ENCODE results near the gene PTPN13.

Gene PTPN13

DNA sequence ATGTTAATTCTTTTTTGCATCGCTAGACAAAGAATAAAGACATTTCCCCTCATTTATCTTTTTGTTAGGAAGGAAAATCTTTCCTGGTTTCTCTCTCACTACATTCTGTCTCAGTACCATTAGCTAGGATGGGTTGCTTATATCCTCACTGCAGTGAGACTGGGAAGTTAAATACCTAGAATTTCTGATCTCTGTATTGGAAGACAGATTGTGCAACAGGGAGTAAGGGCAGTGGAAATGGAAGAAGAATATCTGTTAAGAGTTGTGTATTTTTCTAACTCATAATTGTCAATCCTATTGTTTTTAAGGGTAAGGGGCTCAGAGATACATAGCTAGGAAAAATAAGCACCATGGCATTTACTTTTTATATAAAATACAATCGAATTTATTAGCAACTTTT, 19.6 kb downstream of the PTPN13 start:
- TF ChIP-seq, protein P1, sequence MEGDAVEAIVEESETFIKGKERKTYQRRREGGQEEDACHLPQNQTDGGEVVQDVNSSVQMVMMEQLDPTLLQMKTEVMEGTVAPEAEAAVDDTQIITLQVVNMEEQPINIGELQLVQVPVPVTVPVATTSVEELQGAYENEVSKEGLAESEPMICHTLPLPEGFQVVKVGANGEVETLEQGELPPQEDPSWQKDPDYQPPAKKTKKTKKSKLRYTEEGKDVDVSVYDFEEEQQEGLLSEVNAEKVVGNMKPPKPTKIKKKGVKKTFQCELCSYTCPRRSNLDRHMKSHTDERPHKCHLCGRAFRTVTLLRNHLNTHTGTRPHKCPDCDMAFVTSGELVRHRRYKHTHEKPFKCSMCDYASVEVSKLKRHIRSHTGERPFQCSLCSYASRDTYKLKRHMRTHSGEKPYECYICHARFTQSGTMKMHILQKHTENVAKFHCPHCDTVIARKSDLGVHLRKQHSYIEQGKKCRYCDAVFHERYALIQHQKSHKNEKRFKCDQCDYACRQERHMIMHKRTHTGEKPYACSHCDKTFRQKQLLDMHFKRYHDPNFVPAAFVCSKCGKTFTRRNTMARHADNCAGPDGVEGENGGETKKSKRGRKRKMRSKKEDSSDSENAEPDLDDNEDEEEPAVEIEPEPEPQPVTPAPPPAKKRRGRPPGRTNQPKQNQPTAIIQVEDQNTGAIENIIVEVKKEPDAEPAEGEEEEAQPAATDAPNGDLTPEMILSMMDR (IDR thresholded peaks at IDR 0.05; ENCODE audit: borderline replicate concordance, control extremely low read depth, extremely low read depth, insufficient read depth, missing control alignments) = no peak
- no peak for DNase-seq (ENCODE audit: low spot score)
- in situ Hi-C loops (cut with MboI; ENCODE audit: low sequenced_read_pairs, unreplicated experiment) = no loop called here

DNA sequence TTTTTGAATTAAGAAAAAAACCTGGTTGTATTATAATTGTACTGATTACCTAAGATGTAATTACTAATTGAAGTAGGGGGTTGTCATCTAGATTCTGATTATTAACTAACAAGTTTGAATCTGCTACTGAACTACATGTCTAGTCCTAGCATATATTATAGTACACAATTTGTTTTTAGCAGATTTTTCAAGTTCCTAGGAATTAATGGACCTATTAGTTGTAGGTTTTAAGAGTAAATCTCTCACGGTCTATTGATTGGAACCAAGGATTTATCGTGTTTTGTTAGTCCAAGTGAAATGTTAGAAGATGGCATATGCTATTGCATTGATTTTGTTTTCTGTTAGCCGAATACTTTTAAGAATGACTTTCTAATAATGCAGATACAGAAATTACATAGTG, 20.8 kb downstream of the PTPN13 start:
- in situ Hi-C loops (cut with MboI; ENCODE audit: low sequenced_read_pairs, unreplicated experiment) = no loop called here
- TF ChIP-seq, protein P1 (IDR thresholded peaks at IDR 0.05; ENCODE audit: borderline replicate concordance, control extremely low read depth, extremely low read depth, insufficient read depth, missing control alignments) = no peak
- no peak for DNase-seq (ENCODE audit: low spot score)

DNA sequence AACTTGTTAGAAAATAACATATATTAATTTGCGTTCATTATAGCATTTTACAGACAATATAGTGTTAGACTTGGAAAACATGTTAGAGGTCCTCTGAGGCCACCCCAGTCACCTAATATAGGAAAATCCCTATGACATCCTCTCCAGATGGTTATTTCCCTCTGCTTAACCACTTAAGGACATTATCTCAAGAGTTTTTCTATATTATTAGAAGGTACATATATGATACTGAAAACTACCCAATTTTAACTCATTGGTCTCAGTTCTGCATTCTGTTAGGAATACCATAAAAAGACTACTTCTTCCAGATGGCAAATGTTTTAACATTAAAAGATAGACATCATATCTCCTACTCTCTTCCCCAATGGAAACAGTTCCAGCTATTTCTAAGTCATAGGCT, 21.4 kb downstream of the PTPN13 start:
- no peak for DNase-seq (ENCODE audit: low spot score)
- in situ Hi-C loops (cut with MboI; ENCODE audit: low sequenced_read_pairs, unreplicated experiment) = no loop called here
- TF ChIP-seq, protein P1 (IDR thresholded peaks at IDR 0.05; ENCODE audit: borderline replicate concordance, control extremely low read depth, extremely low read depth, insufficient read depth, missing control alignments) = no peak

DNA sequence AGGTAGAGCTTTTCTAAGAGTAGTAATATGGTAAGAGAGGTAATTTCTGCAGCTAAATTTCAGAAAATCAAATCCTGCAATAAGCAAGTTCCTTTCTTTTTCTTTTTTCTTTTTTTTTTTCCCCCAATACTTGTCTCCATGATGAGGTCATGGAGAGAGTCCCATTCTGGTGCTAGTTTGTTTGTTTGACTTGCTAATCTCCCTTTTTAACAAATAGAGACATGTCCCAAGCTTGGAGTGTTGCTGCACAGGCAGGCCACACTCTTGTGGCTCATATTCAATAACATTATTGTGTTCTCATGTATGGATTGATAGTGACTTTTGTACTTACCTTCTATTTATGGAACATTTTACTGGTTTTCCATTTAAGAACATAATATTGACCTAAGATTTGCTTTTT, 25.5 kb downstream of the PTPN13 start:
- in situ Hi-C loops (cut with MboI; ENCODE audit: low sequenced_read_pairs, unreplicated experiment) = no loop called here
- TF ChIP-seq, protein P1 (IDR thresholded peaks at IDR 0.05; ENCODE audit: borderline replicate concordance, control extremely low read depth, extremely low read depth, insufficient read depth, missing control alignments) = no peak
- no peak for DNase-seq (ENCODE audit: low spot score)

DNA sequence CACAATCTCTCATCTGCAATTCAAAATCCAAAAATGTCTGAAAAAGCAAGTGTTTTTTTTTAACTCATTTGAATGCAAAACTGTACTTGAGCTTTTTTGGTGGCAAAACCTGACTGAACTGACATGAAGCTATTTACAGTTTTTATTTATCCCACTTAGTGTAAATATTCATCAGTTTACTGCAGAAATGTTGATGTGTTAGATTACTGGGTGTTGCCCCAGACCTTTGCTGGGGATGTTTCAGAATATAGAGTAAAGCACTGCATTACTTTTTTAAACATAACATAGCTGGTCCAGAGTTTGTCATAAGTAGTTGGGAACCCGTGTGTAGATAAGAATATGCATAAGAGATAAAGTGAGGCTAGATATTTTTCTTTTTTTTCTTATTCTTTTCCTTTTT, 27.3 kb downstream of the PTPN13 start:
- no peak for DNase-seq (ENCODE audit: low spot score)
- TF ChIP-seq, protein P1 (IDR thresholded peaks at IDR 0.05; ENCODE audit: borderline replicate concordance, control extremely low read depth, extremely low read depth, insufficient read depth, missing control alignments) = no peak
- in situ Hi-C loops (cut with MboI; ENCODE audit: low sequenced_read_pairs, unreplicated experiment) = no loop called here

DNA sequence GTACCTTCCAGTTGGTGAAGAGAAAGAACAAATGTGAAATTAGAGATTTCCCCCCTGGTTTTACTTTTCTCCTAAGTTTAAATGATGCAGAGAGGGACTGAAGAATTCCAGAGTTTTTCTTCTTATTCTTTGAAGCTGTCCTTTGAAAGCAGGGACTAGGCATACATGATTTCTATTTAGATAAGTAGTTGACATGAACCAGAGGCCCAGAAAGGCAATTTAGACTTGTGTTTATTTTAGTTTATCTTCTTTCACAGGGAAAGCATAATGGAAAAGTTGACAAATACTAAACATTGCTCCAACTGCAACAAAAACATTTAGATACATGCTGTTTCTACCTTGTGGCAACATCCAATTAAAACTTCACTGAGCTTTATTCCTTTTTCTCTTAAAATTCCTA, 32.0 kb downstream of the PTPN13 start:
- in situ Hi-C loops (cut with MboI; ENCODE audit: low sequenced_read_pairs, unreplicated experiment) = no loop called here
- no peak for DNase-seq (ENCODE audit: low spot score)
- TF ChIP-seq, protein P1 (IDR thresholded peaks at IDR 0.05; ENCODE audit: borderline replicate concordance, control extremely low read depth, extremely low read depth, insufficient read depth, missing control alignments) = no peak

Data from GM13976 (cell line).